PC-3 (cell line): ENCODE measurements around the gene AKNA.
"Not testable (repeated sequence)": the region's sequence is repeated elsewhere in the genome, so short reads cannot be mapped to it uniquely, and the experiment has no call there.

ENCODE experiments used
- EZH2 ChIP-seq: fragments of 300-600 bp; sonication (generic); IDR thresholded peaks from one replicate; pipeline ENCODE4 v1.6.1; 2017; ENCODE audit warnings: antibody characterized with exemption, mild to moderate bottlenecking, low read length; ENCODE audit not compliant: unreplicated experiment
- EZH2phosphoT487 ChIP-seq: fragments of 300-600 bp; sonication (generic); IDR thresholded peaks from 2 replicates; pipeline ENCODE4 v1.6.1; 2018; ENCODE audit warnings: mild to moderate bottlenecking, antibody characterized with exemption, low read length, borderline replicate concordance
- TF ChIP-seq, protein P1 (sequence below): fragments of 300-600 bp; sonication (generic); conservative IDR thresholded peaks from 2 replicates; pipeline ENCODE4 v1.5.1; 2017; ENCODE audit warnings: antibody characterized with exemption, low read depth, mild to moderate bottlenecking, low read length

DNA sequence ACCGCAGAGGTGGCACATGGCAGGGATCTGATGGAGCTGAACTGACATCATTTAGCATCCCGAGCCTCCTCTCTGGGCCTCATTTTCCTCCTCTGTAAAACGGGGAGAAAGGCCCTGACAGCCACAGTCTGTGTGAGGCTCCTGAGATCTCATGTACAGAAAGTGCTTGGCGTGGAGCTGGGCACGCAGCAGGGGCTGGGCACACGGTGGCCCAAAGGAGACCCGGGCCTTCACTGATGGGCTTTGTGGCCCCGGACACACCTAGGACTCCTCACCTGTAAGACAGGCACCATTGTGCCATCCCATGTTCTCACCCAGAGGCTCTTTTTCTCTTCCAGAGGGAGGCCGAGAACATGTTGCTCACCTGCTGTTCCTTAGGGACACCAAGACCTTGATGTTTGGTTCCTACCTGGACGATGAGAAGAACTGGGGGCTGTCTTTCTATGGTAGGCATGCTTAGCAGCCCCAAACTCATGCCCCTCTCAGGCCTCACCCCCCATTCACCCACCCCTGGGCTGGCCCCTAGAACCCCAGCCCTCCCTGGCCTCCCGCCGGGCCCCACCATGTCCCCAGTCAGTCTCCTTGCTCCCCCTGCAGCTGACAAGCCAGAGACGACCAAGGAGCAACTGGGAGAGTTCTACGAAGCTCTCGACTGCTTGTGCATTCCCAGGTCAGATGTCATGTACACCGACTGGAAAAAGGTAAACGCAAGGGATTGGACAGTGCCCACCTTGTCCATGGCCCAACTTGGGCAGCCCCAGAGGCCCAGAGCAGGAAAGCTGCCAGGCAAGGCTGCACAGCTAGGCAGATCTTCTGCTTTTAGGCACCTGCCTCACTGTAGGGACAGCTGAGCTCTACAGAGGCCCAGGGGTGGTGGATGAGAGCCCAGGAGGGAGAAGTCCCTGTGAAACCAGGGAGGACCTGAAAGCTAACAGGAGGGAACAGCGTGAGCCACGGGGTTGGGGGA is 56.3 kb downstream of the AKNA start:
- TF ChIP-seq, protein P1, sequence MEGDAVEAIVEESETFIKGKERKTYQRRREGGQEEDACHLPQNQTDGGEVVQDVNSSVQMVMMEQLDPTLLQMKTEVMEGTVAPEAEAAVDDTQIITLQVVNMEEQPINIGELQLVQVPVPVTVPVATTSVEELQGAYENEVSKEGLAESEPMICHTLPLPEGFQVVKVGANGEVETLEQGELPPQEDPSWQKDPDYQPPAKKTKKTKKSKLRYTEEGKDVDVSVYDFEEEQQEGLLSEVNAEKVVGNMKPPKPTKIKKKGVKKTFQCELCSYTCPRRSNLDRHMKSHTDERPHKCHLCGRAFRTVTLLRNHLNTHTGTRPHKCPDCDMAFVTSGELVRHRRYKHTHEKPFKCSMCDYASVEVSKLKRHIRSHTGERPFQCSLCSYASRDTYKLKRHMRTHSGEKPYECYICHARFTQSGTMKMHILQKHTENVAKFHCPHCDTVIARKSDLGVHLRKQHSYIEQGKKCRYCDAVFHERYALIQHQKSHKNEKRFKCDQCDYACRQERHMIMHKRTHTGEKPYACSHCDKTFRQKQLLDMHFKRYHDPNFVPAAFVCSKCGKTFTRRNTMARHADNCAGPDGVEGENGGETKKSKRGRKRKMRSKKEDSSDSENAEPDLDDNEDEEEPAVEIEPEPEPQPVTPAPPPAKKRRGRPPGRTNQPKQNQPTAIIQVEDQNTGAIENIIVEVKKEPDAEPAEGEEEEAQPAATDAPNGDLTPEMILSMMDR: not testable (repeated sequence)
- not testable (repeated sequence) for TF ChIP-seq EZH2, EZH2phosphoT487
